HG03060 (cell line): ENCODE data around the gene ZBED4.

Experiments used
- ATAC-seq: cut with Tn5 transposase; IDR thresholded peaks from one replicate; pipeline ENCODE4 v1.9.1; 2021; ENCODE audit warnings: low read depth, moderate number of reproducible peaks; ENCODE audit not compliant: unreplicated experiment

ZBED4 gene

DNA sequence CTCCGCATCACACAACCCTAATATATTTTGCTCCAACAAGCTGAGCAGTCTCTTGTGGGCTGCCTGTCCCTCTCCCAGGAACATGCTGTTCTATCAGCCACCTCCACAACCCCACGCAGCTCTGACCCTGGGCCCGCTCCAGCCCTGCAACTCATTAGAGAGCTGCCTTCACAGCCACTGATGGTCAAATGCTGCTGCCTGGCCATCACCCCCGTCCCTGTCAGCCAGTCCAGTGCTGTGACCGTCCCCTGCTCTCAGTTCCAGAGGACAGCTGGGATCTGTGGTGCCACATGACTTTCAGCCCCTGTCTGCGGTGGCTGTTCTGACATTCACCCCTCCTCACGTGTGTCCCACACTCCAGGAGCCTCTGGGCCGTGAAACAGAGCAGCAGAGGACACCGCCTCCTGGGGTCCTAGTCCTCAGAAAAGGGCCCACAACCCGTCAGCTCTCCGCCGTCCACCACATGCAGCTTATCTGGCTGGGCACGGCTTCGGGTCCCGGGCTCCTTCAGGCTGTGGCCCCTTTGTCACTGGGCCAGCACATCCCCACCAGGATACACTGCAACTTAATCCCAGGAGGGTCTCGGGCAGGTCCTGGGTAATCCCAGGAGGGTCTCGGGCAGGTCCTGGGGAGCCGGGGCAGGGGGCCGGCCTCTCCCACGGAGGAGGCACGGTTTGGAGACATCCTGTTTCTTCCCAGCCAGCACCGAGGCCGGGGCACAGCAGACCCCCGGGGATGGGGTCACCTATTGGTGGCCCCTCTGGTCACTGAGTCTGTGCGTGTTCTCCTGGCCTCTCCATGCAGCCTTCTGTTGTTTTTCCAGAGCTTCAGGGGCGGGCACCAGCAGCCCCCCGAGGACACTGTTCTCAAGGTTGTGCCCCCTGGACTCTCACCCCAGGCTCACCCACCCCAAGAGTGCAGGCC lies 79.9 kb downstream of the ZBED4 start:
- no peak for ATAC-seq

DNA sequence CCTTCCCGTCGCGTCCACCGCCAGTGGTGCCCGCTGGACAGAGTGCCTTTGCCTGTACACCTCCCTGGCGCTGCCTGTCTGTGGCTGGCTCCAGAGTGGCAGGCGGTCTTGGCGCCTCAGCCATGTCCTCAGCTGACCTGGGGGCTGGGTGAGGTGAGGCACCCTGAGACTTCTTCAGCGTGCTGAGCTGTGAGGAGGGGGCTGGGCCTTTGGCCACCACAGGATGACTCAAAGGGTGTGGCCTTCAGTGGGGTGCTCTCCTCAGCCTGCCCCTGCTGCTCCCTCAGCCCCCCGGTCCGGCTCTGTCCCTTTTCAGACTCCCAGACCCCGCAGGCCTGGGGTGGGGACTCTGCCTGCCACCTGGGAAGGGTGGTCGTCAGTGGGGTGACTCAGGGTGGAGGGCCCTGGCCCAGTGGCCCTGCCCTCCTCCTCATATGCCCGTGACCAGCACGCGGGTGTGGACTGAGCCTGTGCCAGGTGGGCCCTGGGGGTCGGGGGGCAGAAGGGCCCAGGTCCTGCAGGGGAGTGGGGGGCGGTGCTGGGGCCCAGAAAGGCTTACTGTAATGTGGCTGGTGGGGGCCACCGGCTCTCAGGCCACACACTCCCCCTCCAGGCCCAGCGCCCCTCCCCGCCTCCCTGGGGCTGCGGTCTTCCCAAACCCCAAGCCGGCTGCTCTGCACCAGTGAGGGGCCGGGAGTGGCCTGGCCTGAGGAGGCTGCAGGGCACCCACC lies 80.7 kb downstream of the ZBED4 start:
- ATAC-seq, result no peak

DNA sequence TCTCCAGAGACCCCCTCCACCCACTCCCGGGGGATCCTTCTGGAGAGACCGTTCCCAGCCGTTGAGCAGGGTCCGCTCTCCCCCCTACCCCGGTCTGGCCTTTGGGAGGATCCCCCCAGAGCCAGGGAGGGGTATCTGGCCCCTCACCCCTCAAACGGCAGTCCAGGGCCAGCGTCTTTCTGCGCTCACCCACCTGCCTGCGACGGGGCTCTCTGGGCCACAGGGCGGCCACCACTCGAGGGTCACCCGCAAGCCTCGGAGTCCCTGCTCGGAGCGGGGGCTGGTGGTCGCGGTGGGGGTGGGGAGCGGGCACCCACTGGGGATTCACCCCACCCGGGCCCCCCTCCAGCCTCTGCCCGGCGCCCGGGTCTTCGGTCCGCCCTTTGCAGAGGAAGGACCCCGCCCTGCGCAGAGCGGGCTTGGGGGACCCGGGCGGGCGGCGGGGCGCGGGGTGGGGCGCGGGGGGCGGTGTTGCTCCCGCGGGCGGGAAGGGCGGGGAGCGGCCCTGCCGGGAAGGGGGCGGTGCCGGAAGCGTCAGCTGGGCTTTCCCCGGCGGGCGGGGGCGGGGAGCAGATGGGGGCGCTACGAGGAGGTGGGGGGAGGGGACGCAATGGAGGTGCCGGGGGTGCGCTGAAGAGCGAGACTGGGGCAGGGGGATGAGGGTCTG lies 81.4 kb downstream of the ZBED4 start:
- no peak for ATAC-seq

DNA sequence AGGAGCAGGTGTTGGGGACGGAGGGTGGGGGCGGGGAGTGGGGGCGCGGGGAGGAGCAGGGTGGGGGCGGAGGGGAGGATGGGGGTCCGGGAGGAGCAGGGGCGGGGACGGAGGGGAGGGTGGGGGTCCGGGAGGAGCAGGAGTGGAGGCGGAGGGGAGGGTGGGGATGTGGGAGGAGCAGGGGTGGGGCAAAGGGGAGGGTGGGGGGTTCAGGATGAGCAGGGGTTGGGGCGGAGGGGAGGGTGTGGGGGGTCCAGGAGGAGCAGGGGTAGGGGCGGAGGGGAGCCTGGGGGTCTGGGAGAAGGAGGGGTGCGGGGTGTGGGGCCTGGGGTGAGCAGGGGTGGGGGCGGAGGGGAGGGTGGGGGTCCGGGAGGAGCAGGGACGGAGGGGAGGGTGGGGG lies 81.9 kb downstream of the ZBED4 start:
- no peak for ATAC-seq

DNA sequence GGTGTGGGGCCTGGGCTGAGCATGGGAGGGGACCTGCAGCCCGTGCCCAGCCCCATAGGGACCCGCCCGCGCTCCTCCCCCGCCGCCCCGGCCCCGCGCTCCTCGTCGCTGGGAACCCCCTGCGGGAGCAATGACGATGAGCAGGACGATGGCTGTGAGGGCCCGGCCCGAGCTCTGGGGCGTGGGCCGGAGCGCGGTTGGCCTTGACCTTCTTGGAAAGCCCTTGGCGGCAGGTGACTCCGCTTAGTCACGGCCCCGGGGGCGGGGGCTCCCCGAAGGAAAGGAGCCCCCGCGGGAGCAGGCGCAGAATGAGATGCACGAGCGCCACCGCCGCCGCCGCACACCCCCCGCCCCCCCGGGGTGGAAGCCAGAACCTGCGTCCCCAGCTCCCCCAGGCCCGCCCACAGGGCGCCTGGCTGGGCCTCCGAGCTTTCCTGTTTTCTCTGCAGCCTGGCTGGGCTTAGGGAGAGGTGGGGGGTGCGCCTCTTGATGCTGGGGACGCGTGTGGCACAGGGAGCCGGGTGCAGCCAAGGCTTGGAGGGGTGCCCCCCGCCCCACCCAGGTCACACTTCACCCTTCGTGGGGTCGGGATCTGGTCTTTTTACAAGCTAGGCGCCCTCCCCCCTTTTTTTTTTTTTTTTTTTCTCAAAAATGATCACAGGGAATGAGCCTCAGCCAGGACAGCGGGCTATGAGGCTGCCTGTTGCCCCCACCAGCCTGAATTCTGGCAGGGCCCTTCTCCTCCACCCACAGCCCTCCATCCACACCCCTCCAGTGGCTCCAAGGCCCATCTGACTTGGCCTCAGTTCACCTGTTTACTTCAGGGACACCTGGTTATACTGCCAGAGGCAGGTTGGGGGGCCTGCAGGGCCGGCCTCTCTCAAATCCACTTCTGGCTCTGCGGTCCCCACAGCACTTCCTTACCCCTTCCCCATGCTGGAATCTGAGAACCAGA lies 82.7 kb downstream of the ZBED4 start:
- peak; percentile 36 for ATAC-seq

DNA sequence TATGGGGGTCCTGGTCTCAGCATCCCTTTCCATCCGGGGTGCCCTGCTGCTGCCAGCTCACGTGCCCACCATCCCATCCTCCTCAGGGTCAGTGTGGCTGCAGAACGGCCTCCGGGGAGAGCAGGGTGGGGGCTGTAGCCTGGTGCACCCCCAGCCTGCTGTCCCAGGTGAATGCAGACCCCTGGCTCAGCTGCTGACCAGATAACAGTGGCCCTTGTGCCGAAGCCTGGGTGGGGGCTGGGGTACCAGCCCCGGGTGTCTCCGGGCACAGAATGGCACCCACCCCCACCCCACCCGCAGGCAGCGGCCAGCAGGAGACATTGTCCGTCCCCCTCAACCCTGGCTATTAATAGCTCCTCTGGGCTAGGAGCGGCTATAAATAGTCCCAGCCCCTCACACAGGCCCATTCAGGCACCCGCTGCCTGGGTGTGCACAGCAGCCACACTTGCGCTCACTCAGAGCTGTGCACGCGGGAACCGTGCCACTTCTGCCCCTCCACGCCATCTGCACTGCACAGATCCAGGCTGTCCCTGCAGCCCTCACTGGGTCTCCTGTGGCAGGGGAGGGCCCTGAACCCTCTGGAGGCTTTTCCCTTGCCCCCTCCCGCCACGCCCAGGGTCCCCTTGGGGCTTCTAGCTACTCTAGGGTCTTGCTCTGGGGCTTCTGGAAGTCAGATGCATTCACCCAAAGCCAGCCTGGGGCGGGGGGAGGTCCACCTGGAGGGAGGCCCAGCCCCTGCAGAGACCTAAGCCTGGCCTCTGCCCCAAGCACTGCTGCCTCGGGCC lies 83.5 kb downstream of the ZBED4 start:
- ATAC-seq, result no peak

DNA sequence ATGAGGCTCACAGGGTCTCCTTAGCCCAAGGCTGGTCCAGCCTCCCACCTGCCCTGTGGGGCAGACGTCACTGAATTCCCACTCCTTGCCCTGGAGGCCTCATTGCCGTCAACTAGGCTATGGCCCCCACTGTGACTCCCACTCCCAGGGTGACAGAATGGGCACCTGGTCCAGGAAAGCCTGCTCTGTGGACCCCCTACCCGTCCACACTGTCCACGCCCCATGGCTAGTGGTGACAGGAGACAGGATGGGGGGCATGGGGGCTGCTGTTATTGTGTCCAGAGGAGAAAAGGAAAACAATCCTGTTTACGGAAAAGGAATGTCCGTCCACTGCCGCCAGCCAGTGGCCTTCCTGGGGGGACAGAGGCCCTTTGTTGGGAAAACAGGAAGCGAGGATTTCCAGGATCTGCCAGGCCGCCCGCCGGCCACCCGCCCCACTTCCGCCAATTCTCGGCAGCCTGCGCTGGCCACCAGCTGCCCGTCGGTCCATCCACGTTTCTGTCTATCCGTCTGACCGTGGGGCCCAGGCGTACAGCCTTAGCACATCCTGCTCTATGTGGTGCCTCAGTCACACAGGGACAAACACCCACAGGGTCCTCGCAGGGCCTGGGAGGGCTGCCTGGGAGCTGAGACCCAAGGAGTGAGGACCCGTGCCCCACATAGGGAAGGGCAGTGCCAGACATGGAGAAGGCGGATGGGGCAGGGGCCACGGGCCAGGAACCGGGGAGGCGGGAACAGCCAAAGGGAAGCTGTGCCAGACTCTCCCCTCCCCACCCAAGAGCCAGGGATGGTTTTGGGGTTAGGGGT lies 84.3 kb downstream of the ZBED4 start:
- ATAC-seq, result no peak

DNA sequence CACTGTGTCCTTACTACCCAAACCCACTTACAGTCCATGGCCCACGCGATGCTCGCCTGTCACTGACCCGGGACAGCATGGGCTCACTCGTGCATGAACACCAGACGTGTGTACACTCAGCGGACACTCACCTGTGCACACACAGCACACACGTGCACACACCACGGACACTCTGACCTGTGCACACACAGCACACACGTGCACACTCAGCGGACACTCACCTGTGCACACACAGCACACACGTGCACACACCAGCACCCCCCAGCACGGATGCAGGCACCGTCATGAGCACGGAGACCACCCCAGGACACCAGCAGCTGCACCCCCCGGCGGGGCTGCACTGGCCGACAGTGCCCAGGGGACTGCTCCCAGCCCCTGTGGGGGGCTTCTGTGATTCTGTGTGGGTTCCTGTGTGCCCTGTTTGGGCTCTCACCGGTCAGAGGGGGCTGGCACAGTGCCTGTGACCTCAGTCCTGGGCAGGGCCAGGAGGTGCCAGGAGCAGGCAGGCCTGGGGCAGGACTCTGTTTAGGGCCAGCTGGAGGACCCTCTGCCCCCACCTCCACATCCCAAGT lies 85.0 kb downstream of the ZBED4 start:
- no peak for ATAC-seq
